Measurements from ENCODE around the gene ARHGAP24. TPM values are rescaled to one million over a fixed set of nuclear protein-coding genes. Genes with fewer than 3 reads are reported as not detected.
"Not testable (repeated sequence)": the region's sequence is repeated elsewhere in the genome, so short reads cannot be mapped to it uniquely, and the experiment has no call there.

ARHGAP24 gene
- total and polyA plus RNA-seq, 3 donors from 2014 or later: 5.7 to 9.9 (median 9.4) TPM

DNA sequence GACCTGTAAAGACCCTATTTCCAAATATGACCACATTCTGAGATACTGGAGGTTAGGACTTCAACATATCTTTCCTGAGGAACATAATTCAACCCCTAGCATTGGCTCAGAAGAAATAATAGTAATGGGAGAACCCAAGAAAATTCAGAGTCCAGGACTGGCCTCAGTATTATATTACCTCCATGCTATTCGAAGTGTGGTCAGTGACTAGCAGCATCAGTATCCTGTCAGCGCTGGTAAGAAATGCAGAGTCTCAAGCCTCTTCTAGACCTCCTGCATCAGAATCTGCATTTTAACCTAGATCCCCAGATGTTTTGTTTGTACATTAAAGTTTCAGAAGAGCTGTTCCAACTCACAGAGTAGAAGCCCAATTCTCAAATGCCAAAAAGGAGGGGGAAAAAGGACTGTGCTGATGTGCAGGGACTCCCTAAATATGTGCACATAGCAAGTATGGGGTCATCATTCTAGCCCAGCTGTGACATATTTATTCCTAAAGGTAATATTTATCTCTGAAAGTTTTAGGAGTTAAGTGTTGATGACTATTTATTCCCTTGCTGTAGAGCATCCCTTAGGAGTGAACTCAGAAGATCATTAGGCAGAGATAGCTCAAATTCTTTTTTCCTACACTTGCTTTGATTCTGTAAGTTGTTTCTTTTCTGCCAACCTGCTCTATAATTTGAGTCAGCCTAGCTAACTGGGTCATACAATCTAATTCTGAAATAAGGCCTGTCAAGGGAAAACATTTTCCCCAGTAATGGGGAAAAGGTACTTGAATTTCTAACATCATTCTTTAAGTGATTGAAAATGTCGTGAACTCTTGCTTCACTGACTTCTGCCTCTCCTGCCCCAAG is 361.9 kb downstream of the ARHGAP24 start:
- no peak for DNase-seq
- Histone ChIP-seq H3K4me3 (no peak overlapping the region), H3K27me3 (no peaks in the 10 kb centered on the region), H3K27ac (no peak overlapping the region), H3K36me3 (ENCODE audit: low read depth, missing control alignments) (no peaks in the 10 kb centered on the region), H3K9me3 (no peaks in the 10 kb centered on the region), H3K4me1 (no peaks in the 10 kb centered on the region)
- no peak for TF ChIP-seq POLR2A (IDR thresholded peaks at IDR 0.05)
- TF ChIP-seq, protein P1, sequence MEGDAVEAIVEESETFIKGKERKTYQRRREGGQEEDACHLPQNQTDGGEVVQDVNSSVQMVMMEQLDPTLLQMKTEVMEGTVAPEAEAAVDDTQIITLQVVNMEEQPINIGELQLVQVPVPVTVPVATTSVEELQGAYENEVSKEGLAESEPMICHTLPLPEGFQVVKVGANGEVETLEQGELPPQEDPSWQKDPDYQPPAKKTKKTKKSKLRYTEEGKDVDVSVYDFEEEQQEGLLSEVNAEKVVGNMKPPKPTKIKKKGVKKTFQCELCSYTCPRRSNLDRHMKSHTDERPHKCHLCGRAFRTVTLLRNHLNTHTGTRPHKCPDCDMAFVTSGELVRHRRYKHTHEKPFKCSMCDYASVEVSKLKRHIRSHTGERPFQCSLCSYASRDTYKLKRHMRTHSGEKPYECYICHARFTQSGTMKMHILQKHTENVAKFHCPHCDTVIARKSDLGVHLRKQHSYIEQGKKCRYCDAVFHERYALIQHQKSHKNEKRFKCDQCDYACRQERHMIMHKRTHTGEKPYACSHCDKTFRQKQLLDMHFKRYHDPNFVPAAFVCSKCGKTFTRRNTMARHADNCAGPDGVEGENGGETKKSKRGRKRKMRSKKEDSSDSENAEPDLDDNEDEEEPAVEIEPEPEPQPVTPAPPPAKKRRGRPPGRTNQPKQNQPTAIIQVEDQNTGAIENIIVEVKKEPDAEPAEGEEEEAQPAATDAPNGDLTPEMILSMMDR (IDR thresholded peaks at IDR 0.05): no peak
- WGBS, 2 donors: 87 to 90% methylated on average over 3 of the region's 3 CpGs
- intact Hi-C loops (cut with DNase I; ENCODE audit: low total_unique reads): no loop called here

DNA sequence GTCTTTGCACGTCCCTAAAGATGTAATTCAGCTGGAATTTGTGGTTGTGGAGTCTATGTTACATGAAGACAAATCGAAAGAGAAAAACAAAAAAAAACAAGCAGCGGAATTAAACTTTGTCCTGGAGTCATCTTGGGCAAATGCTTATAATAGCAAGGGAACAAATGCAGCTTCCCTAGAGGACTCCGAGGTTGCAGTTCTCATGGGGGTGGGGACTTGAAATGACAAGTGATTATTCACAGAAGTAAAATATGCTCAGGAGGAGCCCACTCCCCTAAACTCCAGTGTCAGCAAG is 362.4 kb downstream of the ARHGAP24 start:
- Histone ChIP-seq H3K27ac (no peak overlapping the region), H3K27me3 (no peaks in the 10 kb centered on the region), H3K4me3 (no peak overlapping the region), H3K9me3 (no peaks in the 10 kb centered on the region), H3K4me1 (no peaks in the 10 kb centered on the region), H3K36me3 (ENCODE audit: low read depth, missing control alignments) (no peaks in the 10 kb centered on the region)
- intact Hi-C loops (cut with DNase I; ENCODE audit: low total_unique reads): no loop called here
- DNase-seq: no peak
- WGBS, 2 donors: 58 to 74% methylated on average over 4 of the region's 4 CpGs
- no peak for TF ChIP-seq POLR2A (IDR thresholded peaks at IDR 0.05)
- TF ChIP-seq, protein P1 (IDR thresholded peaks at IDR 0.05): no peak

DNA sequence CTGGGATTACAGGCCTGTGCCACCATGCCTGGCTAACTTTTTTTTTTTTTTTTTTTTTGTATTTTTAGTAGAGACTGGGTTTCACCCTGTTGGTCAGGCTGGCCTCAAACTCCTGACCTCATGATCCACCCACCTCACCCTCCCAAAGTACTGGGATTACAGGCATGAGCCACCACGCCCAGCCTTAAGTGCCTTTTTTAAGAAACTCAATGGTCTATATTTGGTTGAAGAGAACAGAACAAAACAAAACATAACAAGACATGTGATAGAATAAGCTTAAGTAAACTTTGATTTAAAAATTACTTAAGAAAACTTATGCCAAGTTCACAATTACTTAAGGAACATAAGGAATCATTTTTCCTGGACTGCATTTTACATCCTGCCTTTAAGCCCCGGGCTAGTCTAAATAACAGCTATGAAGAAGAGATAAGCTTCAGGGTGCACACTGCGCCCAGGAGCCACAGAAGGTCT is 365.1 kb downstream of the ARHGAP24 start:
- 68 to 70% methylated on average over 3 of the region's 3 CpGs for WGBS, 2 donors
- H3K36me3 ChIP-seq (ENCODE audit: low read depth, missing control alignments); DNase-seq; H3K9me3 ChIP-seq; H3K4me3 ChIP-seq; intact Hi-C loops (cut with DNase I; ENCODE audit: low total_unique reads); H3K27me3 ChIP-seq; H3K27ac ChIP-seq; H3K4me1 ChIP-seq: not testable (repeated sequence)

DNA sequence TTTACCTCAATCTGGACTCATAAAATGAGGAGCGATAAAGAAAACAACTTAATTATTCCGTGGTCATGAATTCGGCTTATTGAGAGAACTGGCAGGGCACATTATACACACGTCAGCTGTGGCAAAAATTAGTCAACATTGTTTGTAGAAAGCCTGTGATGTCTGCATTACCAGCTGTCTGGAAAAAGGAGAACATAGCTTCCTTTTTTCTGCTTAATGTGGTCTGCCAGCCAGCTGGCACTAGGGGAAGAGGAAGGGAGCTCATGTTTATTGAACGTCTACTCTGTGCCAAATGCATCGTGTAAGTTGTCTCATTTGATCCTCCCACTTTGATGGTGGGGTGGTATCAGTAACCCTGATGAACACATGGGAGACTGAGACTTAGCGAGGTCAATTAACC is 367.6 kb downstream of the ARHGAP24 start:
- no peaks in the 10 kb centered on the region for H3K27me3 ChIP-seq
- no peaks in the 10 kb centered on the region for H3K4me1 ChIP-seq

DNA sequence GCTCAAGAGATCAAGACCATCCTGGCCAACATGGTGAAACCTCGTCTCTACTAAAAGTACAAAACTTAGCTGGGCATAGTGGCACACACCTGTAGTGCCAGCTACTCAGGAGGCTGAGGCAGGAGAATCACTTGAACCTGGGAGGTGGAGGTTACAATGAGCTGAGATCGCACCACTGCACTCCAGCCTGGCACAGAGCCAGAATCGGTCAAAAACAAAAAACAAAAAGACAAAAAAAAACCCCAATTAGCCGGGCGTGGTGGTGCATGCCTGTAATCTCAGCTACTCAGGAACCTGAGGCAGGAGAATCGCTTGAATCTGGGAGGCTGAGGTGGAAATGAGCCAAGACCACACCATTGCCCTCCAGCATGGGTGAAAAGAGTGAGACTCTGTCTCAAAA is 378.8 kb downstream of the ARHGAP24 start:
- H3K4me3 ChIP-seq; DNase-seq; H3K27me3 ChIP-seq; intact Hi-C loops (cut with DNase I; ENCODE audit: low total_unique reads); H3K9me3 ChIP-seq; H3K4me1 ChIP-seq; H3K36me3 ChIP-seq (ENCODE audit: low read depth, missing control alignments); H3K27ac ChIP-seq: not testable (repeated sequence)
- 87 to 88% methylated on average over 6 of the region's 6 CpGs for WGBS, 2 donors

More for the DNA sequence above, 367.6 kb downstream of the ARHGAP24 start:
- Histone ChIP-seq H3K27ac (no peak overlapping the region), H3K36me3 (ENCODE audit: low read depth, missing control alignments) (no peaks in the 10 kb centered on the region), H3K9me3 (no peaks in the 10 kb centered on the region), H3K4me3 (no peak overlapping the region)
- DNase-seq: no peak
- TF ChIP-seq, protein P1 (IDR thresholded peaks at IDR 0.05): no peak
- no peak for TF ChIP-seq POLR2A (IDR thresholded peaks at IDR 0.05)
- WGBS, 2 donors: 69 to 80% methylated on average over 7 of the region's 7 CpGs
- intact Hi-C loops (cut with DNase I; ENCODE audit: low total_unique reads): no loop called here

DNA sequence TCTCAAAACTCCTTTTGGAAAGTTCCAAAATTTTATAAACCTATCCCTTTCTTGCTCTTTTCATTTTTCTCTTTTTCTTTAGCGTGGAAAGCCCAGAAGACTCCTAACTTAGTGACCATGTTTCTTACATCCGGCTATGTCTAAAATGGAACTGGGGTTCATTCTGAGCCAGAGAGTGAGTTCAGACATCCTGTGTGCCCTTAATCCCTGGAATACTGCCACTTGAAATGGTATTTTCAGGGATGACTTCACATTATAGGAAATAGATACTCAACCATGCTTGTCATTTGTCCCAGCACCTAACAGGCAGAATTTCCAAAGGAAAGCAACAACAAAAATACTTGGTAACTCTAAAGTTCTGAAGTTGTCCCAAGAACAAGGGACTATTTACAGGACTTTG is 379.6 kb downstream of the ARHGAP24 start:
- TF ChIP-seq POLR2A (IDR thresholded peaks at IDR 0.05): no peak
- TF ChIP-seq, protein P1 (IDR thresholded peaks at IDR 0.05): no peak
- WGBS, 2 donors: 87 to 90% methylated on average over 2 of the region's 2 CpGs
- Histone ChIP-seq H3K27me3 (no peaks in the 10 kb centered on the region), H3K9me3 (no peaks in the 10 kb centered on the region), H3K4me3 (no peak overlapping the region), H3K4me1 (no peaks in the 10 kb centered on the region), H3K36me3 (ENCODE audit: low read depth, missing control alignments) (no peaks in the 10 kb centered on the region), H3K27ac (no peak overlapping the region)
- DNase-seq: no peak
- intact Hi-C loops (cut with DNase I; ENCODE audit: low total_unique reads): no loop called here
